GM23338 (cell line): Measurements from ENCODE around the gene SCAMP1. TPM values are rescaled to one million over a fixed set of nuclear protein-coding genes. Genes with fewer than 3 reads are reported as not detected.

ENCODE experiments used
- ATAC-seq: fragments of 200-7000 bp; cut with Tn5 transposase; 3 replicates; pipeline ENCODE4 v1.9.1; 2020
- DNase-seq: peaks from one replicate; pipeline ENCODE4 v3.0.0-alpha.2; 2015; ENCODE audit warnings: low spot score
- H2AFZ ChIP-seq: fragments of 200-600 bp; sonication (generic); 2 replicates; pipeline ENCODE4 v1.8.0; 2016; ENCODE audit warnings: antibody characterized with exemption, mild to moderate bottlenecking, moderate library complexity
- H3F3A ChIP-seq: fragments of 200-600 bp; sonication (generic); replicated peaks from 2 replicates; pipeline ENCODE4 v1.8.0; 2017; ENCODE audit warnings: antibody characterized with exemption, mixed run types, low read depth
- H3K27ac ChIP-seq: fragments of 200-600 bp; sonication (generic); 2 replicates; pipeline ENCODE4 v1.6.1; 2016; ENCODE audit warnings: low read depth
- H3K27me3 ChIP-seq: fragments of 200-600 bp; sonication (generic); 2 replicates; pipeline ENCODE4 v1.8.0; 2016; ENCODE audit warnings: mild to moderate bottlenecking, mixed run types, moderate library complexity; ENCODE audit not compliant: insufficient read depth
- H3K36me3 ChIP-seq: fragments of 200-600 bp; sonication (generic); 2 replicates; pipeline ENCODE4 v1.8.0; 2016; ENCODE audit warnings: mild to moderate bottlenecking; ENCODE audit not compliant: insufficient read depth
- H3K4me1 ChIP-seq: fragments of 200-600 bp; sonication (generic); 2 replicates; pipeline ENCODE4 v1.8.0; 2016; ENCODE audit warnings: mild to moderate bottlenecking, moderate library complexity; ENCODE audit not compliant: insufficient read depth
- H3K4me2 ChIP-seq: fragments of 200-600 bp; sonication (generic); 2 replicates; pipeline ENCODE4 v1.7.1; 2017; ENCODE audit warnings: mixed run types
- H3K4me3 ChIP-seq: fragments of 200-600 bp; sonication (generic); 2 replicates; pipeline ENCODE4 v1.6.1; 2016; ENCODE audit warnings: mixed run types
- H3K79me2 ChIP-seq: fragments of 200-600 bp; sonication (generic); replicated peaks from 2 replicates; pipeline ENCODE4 v1.8.0; 2017; ENCODE audit warnings: mild to moderate bottlenecking; ENCODE audit not compliant: insufficient read depth
- H3K9me2 ChIP-seq: fragments of 200-600 bp; sonication (generic); 2 replicates; pipeline ENCODE4 v1.8.0; 2017; ENCODE audit not compliant: insufficient read depth
- H4K20me1 ChIP-seq: fragments of 200-600 bp; sonication (generic); replicated peaks from 2 replicates; pipeline ENCODE4 v1.8.0; 2017; ENCODE audit warnings: mild to moderate bottlenecking; ENCODE audit not compliant: insufficient read depth
- H3K27ac Mint-ChIP-seq: 2 replicates; pipeline ENCODE4 v1.8.0; 2020; ENCODE audit warnings: inconsistent platforms, mild to moderate bottlenecking, moderate library complexity, mixed read lengths
- H3K27me3 Mint-ChIP-seq: 3 replicates; pipeline ENCODE4 v1.8.0; 2022; ENCODE audit warnings: low read depth, mild to moderate bottlenecking, moderate library complexity, mixed read lengths, inconsistent platforms; ENCODE audit not compliant: insufficient read depth, poor library complexity
- H3K36me3 Mint-ChIP-seq: 3 replicates; pipeline ENCODE4 v1.8.0; 2021; ENCODE audit warnings: low read depth, mild to moderate bottlenecking, inconsistent platforms, moderate library complexity, mixed read lengths
- H3K4me1 Mint-ChIP-seq: 3 replicates; pipeline ENCODE4 v1.8.0; 2020; ENCODE audit warnings: mild to moderate bottlenecking, inconsistent platforms, mixed read lengths
- H3K4me3 Mint-ChIP-seq: 3 replicates; pipeline ENCODE4 v1.8.0; 2021; ENCODE audit warnings: moderate library complexity, mild to moderate bottlenecking, inconsistent platforms, mixed read lengths
- H3K9me3 Mint-ChIP-seq: 3 replicates; pipeline ENCODE4 v1.8.0; 2020; ENCODE audit warnings: moderate library complexity, mild to moderate bottlenecking, inconsistent platforms, mixed read lengths
- CREB1 ChIP-seq: fragments of 250-450 bp; sonication (Bioruptor Pico); IDR thresholded peaks from 2 replicates; pipeline ENCODE4 v1.5.0; 2020; ENCODE audit warnings: low read depth, mild to moderate bottlenecking, moderate library complexity
- ETS1 ChIP-seq: IDR thresholded peaks from 2 replicates; pipeline ENCODE4 v1.6.1; 2016; ENCODE audit warnings: antibody characterized with exemption
- NANOG ChIP-seq: IDR thresholded peaks from 2 replicates; pipeline ENCODE4 v1.6.1; 2016; ENCODE audit warnings: antibody characterized with exemption, borderline replicate concordance
- POLR2AphosphoS5 ChIP-seq: IDR thresholded peaks from 2 replicates; pipeline ENCODE4 v1.6.1; 2016; ENCODE audit warnings: antibody characterized with exemption, low read depth
- ZNF462 ChIP-seq: fragments of 250-450 bp; sonication (Bioruptor Pico); IDR thresholded peaks from 2 replicates; pipeline ENCODE4 v1.5.0; 2020; ENCODE audit warnings: mild to moderate bottlenecking, moderate library complexity
- long read RNA-seq: library from polyadenylated mRNA; unstranded; transcript quantifications from one replicate; pipeline ENCODE4 v2.0.0, GENCODE V29; 2020; ENCODE audit not compliant: unreplicated experiment
- polyA plus RNA-seq: library from polyadenylated mRNA; unstranded; fragments of >200 nt; fragmentation: Nextera tagmentation; extraction: Ambion mirVana; gene quantifications from 2 replicates; pipeline ENCODE4 v1.2.1, GENCODE V29; 2016
- total RNA-seq: library from RNA; depleted of rRNA; stranded (reverse); fragments of >200 nt; shearing (Covaris generic); gene quantifications from 2 replicates; pipeline ENCODE4 v1.2.3, GENCODE V29; 2014; rRNA removed
- TF ChIP-seq, protein P1 (sequence below), 2 experiments: fragments of 200-600 bp in 1 of 2; sonication (generic) in 1 of 2; conservative IDR thresholded peaks; 2 replicates each; pipeline versions ENCODE4 v1.5.1 to v1.6.1; 2016 to 2017; ENCODE audit warnings: antibody characterized with exemption in 2 of 2, low read depth in 2 of 2, mild to moderate bottlenecking in 2 of 2, moderate library complexity in 1 of 2
- TF ChIP-seq, protein P2 (sequence below): IDR thresholded peaks from one replicate; pipeline ENCODE4 v1.6.1; 2018; ENCODE audit warnings: antibody characterized with exemption; ENCODE audit not compliant: unreplicated experiment

SCAMP1 gene
- total RNA-seq: 53.0 and 53.9 TPM in 2 replicates
- polyA plus RNA-seq: 22.1 and 26.8 TPM in 2 replicates
- long read RNA-seq, full-length matches to known transcripts: 22 of 29 reads
- long read RNA-seq, partial matches to known transcripts: 0 of 29 reads
- long read RNA-seq, other reads (novel, unspliced or antisense): 7 of 29 reads

GRCh38 chr5:78359831-78360673, at the start of gene SCAMP1:
SCAMP1 (plus strand) TSS chr5:78360617; CDS start chr5:78360672, 55 bp downstream.
- peaks cover 18% of the 10 kb centered on the region for H3K4me1 ChIP-seq
- H3K79me2 ChIP-seq: peaks cover 36% of the 10 kb centered on the region
- H3K27me3 Mint-ChIP-seq: peaks cover 7% of the 10 kb centered on the region
- H3K4me1 Mint-ChIP-seq: peaks cover 31% of the 10 kb centered on the region
- H3K36me3 Mint-ChIP-seq: peaks cover 3% of the 10 kb centered on the region; the same call in 1 of the 3 replicates
- no peaks in the 10 kb centered on the region for H3K9me2 ChIP-seq
- H3K27ac ChIP-seq: peak within 1 kb of the TSS; percentile 97
- peaks cover 4% of the 10 kb centered on the region; the same call in 1 of the 2 replicates for H3F3A ChIP-seq
- peak within 1 kb of the TSS; percentile 84 for H3K4me3 Mint-ChIP-seq
- H3K9me3 Mint-ChIP-seq: no peaks in the 10 kb centered on the region
- TF ChIP-seq NANOG (no peak), POLR2AphosphoS5 (peak; percentile 50), ETS1 (peak; percentile 39; the same call in 1 of the 2 replicates), ZNF462 (CRISPR knock-in tag) (0 out of 2 replicates have a peak, but pooled peaks have one; percentile 2), CREB1 (CRISPR knock-in tag) (peak; percentile 67)
- TF ChIP-seq, protein P1, sequence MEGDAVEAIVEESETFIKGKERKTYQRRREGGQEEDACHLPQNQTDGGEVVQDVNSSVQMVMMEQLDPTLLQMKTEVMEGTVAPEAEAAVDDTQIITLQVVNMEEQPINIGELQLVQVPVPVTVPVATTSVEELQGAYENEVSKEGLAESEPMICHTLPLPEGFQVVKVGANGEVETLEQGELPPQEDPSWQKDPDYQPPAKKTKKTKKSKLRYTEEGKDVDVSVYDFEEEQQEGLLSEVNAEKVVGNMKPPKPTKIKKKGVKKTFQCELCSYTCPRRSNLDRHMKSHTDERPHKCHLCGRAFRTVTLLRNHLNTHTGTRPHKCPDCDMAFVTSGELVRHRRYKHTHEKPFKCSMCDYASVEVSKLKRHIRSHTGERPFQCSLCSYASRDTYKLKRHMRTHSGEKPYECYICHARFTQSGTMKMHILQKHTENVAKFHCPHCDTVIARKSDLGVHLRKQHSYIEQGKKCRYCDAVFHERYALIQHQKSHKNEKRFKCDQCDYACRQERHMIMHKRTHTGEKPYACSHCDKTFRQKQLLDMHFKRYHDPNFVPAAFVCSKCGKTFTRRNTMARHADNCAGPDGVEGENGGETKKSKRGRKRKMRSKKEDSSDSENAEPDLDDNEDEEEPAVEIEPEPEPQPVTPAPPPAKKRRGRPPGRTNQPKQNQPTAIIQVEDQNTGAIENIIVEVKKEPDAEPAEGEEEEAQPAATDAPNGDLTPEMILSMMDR (conservative IDR thresholded peaks at IDR 0.05; ENCODE audit: low read depth in 2 of 2): peak in 1 of 2 experiments; percentile 23; a peak in 1 of 4 replicates
- TF ChIP-seq, protein P2, sequence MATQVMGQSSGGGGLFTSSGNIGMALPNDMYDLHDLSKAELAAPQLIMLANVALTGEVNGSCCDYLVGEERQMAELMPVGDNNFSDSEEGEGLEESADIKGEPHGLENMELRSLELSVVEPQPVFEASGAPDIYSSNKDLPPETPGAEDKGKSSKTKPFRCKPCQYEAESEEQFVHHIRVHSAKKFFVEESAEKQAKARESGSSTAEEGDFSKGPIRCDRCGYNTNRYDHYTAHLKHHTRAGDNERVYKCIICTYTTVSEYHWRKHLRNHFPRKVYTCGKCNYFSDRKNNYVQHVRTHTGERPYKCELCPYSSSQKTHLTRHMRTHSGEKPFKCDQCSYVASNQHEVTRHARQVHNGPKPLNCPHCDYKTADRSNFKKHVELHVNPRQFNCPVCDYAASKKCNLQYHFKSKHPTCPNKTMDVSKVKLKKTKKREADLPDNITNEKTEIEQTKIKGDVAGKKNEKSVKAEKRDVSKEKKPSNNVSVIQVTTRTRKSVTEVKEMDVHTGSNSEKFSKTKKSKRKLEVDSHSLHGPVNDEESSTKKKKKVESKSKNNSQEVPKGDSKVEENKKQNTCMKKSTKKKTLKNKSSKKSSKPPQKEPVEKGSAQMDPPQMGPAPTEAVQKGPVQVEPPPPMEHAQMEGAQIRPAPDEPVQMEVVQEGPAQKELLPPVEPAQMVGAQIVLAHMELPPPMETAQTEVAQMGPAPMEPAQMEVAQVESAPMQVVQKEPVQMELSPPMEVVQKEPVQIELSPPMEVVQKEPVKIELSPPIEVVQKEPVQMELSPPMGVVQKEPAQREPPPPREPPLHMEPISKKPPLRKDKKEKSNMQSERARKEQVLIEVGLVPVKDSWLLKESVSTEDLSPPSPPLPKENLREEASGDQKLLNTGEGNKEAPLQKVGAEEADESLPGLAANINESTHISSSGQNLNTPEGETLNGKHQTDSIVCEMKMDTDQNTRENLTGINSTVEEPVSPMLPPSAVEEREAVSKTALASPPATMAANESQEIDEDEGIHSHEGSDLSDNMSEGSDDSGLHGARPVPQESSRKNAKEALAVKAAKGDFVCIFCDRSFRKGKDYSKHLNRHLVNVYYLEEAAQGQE: no peak
- DNase-seq (peak; percentile 97), ATAC-seq (peak; percentile 89)
- peak within 1 kb of the TSS; percentile 99 for H3K4me3 ChIP-seq
- peak within 1 kb of the TSS; percentile 95 for H3K27ac Mint-ChIP-seq
- H3K4me2 ChIP-seq: peak within 1 kb of the TSS; percentile 82
- 0 out of 2 replicates have a peak, but pooled peaks cover 14% of the 10 kb centered on the region for H4K20me1 ChIP-seq
- peak within 1 kb of the TSS; percentile 99 for H2AFZ ChIP-seq
- no peaks in the 10 kb centered on the region for H3K27me3 ChIP-seq
- H3K36me3 ChIP-seq: no peaks in the 10 kb centered on the region
